GM18951 (cell line): ENCODE data around the gene NLRP2B.
"Not testable (repeated sequence)": the region's sequence is repeated elsewhere in the genome, so short reads cannot be mapped to it uniquely, and the experiment has no call there.

Experiments used
- POLR2A ChIP-seq: IDR thresholded peaks from 4 replicates; pipeline ENCODE4 v1.6.1; 2011; ENCODE audit warnings: mild to moderate bottlenecking; ENCODE audit not compliant: insufficient read length, insufficient read depth; ENCODE audit errors: extremely low read depth
- in situ Hi-C: fragments of 300-500 bp; cut with MboI; formaldehyde crosslinking; loops from one replicate; pipeline ENCODE4 v1.12.0; 2022; ENCODE audit warnings: low sequenced_read_pairs, mixed read lengths, inconsistent platforms; ENCODE audit not compliant: unreplicated experiment

Gene NLRP2B

GRCh38 chrX:57640674-57641016 lies 39.4 kb downstream of the NLRP2B start:
- no peak for TF ChIP-seq POLR2A
- in situ Hi-C loops: no loop called here

GRCh38 chrX:57629438-57629837 lies 50.6 kb downstream of the NLRP2B start:
- in situ Hi-C loops: not testable (repeated sequence)
